HEK293 (cell line): ENCODE measurements around the gene MRNIP.

Source experiments
- CTCF ChIP-seq: fragments of 450-650 bp; formaldehyde crosslinking; IDR thresholded peaks from 2 replicates; pipeline ENCODE4 v1.5.1; 2016; ENCODE audit warnings: missing biosample characterization, missing genetic modification characterization
- ZNF274 ChIP-seq, 2 experiments: fragments of 200-500 bp in 1 of 2; fragments of 450-650 bp in 1 of 2; sonication (Bioruptor generic) in 1 of 2; formaldehyde crosslinking in 1 of 2; IDR thresholded peaks; 2 replicates each; pipeline versions ENCODE4 v1.5.1 to v1.6.1; 2014 to 2016; ENCODE audit warnings: borderline replicate concordance in 1 of 2, inconsistent platforms in 1 of 2, low read length in 1 of 2, missing biosample characterization in 1 of 2, missing genetic modification characterization in 1 of 2

GRCh38 chr5:179892255-179892654, 33.6 kb upstream of the MRNIP start:
- no peak for TF ChIP-seq CTCF (tag by site-specific recombination)
- no peak for TF ChIP-seq ZNF274 (IDR thresholded peaks at IDR 0.05; ENCODE audit: low read length)
- TF ChIP-seq ZNF274 (tag by site-specific recombination; IDR thresholded peaks at IDR 0.05; ENCODE audit: borderline replicate concordance): no peak
